SK-N-SH (cell line): ENCODE results near the gene DNMBP. TPM values are rescaled to one million over a fixed set of nuclear protein-coding genes. Genes with fewer than 3 reads are reported as not detected.
A peak's percentile ranks its signal among the peaks of the same experiment; 100 is the strongest.

Source experiments
- CTCF ChIA-PET: fragments of 300-600, 350-600 bp; formaldehyde crosslinking; extraction: SDS; loops from one replicate; lab custom pipeline; 2021; lab: Yijun Ruan, JAX
- POLR2A ChIA-PET: fragments of 350-600 bp; sonication (Branson Sonifier 250); formaldehyde crosslinking; extraction: SDS; loops from one replicate; lab custom pipeline; 2020; ENCODE audit warnings: antibody characterized with exemption, inconsistent platforms; lab: Yijun Ruan, JAX
- DNase-seq: peaks from one replicate; pipeline ENCODE4 v3.0.0; 2012
- H2AFZ ChIP-seq: fragments of 200-600 bp; sonication (generic); 2 replicates; pipeline ENCODE4 v1.8.1; 2016; ENCODE audit warnings: antibody characterized with exemption, mild to moderate bottlenecking, low read depth
- H3F3A ChIP-seq: fragments of 200-600 bp; sonication (generic); replicated peaks from 2 replicates; pipeline ENCODE3; 2016; ENCODE audit warnings: antibody characterized with exemption, mild to moderate bottlenecking; ENCODE audit not compliant: insufficient read depth
- H3K27ac ChIP-seq, 2 experiments: fragments of 200-500 bp in 1 of 2; fragments of 200-600 bp in 1 of 2; sonication (Bioruptor generic) in 1 of 2; sonication (generic), shearing (Covaris generic) in 1 of 2; 2 replicates each; pipeline versions ENCODE4 v1.5.1 to v1.6.1; 2014 to 2016; ENCODE audit warnings: low read depth in 2 of 2, inconsistent platforms in 1 of 2, low read length in 1 of 2, mild to moderate bottlenecking in 1 of 2, mixed read lengths in 1 of 2
- H3K27me3 ChIP-seq: fragments of 200-600 bp; sonication (generic), shearing (Covaris generic); 2 replicates; pipeline ENCODE4 v1.6.1; 2016; ENCODE audit warnings: mixed run types; ENCODE audit not compliant: insufficient read depth
- H3K36me3 ChIP-seq, 2 experiments: fragments of 200-500 bp in 1 of 2; fragments of 200-600 bp in 1 of 2; sonication (Bioruptor generic) in 1 of 2; sonication (generic) in 1 of 2; replicated peaks in 1 of 2; 2 replicates each; pipeline versions ENCODE3 to v1.5.1; 2014 to 2016; ENCODE audit warnings: low read length in 1 of 2, mild to moderate bottlenecking in 1 of 2; ENCODE audit not compliant: insufficient read depth in 2 of 2, control insufficient read depth in 1 of 2
- H3K4me1 ChIP-seq, 2 experiments: fragments of 200-500 bp in 1 of 2; fragments of 200-600 bp in 1 of 2; sonication (Bioruptor generic) in 1 of 2; sonication (generic), shearing (Covaris generic) in 1 of 2; 2 replicates each; pipeline versions ENCODE4 v1.5.1 to v1.6.1; 2014 to 2016; ENCODE audit warnings: low read depth in 1 of 2, low read length in 1 of 2, mixed run types in 1 of 2; ENCODE audit not compliant: insufficient read depth in 2 of 2, control insufficient read depth in 1 of 2
- H3K4me2 ChIP-seq: fragments of 200-600 bp; sonication (generic), shearing (Covaris generic); 2 replicates; pipeline ENCODE4 v1.6.1; 2017; ENCODE audit warnings: mixed run types
- H3K4me3 ChIP-seq, 2 experiments: fragments of 200-500 bp in 1 of 2; fragments of 200-600 bp in 1 of 2; sonication (Bioruptor generic) in 1 of 2; sonication (generic), shearing (Covaris generic) in 1 of 2; 2 replicates each; pipeline versions ENCODE4 v1.5.1 to v1.8.1; 2014 to 2016; ENCODE audit warnings: low read depth in 2 of 2, inconsistent platforms in 1 of 2, low read length in 1 of 2, mild to moderate bottlenecking in 1 of 2, mixed read lengths in 1 of 2, moderate library complexity in 1 of 2
- H3K79me2 ChIP-seq: fragments of 200-600 bp; sonication (generic); 2 replicates; pipeline ENCODE4 v1.8.1; 2017; ENCODE audit warnings: mild to moderate bottlenecking; ENCODE audit not compliant: insufficient read depth
- H3K9ac ChIP-seq: fragments of 200-600 bp; sonication (generic); 2 replicates; pipeline ENCODE4 v1.6.1; 2017; ENCODE audit warnings: mixed run types
- H3K9me2 ChIP-seq: fragments of 200-600 bp; sonication (generic); 2 replicates; pipeline ENCODE4 v1.6.1; 2017; ENCODE audit warnings: mixed run types
- H3K9me3 ChIP-seq: fragments of 200-600 bp; sonication (generic); 2 replicates; pipeline ENCODE4 v1.6.1; 2017; ENCODE audit warnings: mixed run types, mild to moderate bottlenecking, moderate library complexity
- H4K20me1 ChIP-seq: fragments of 200-600 bp; sonication (generic); 2 replicates; pipeline ENCODE4 v1.6.1; 2017; ENCODE audit warnings: mild to moderate bottlenecking, mixed run types; ENCODE audit not compliant: insufficient read depth
- EP300 ChIP-seq, 2 experiments: IDR thresholded peaks; 2 replicates each; pipeline versions ENCODE4 v1.4.0 to v1.6.1; 2012; ENCODE audit warnings: borderline replicate concordance in 1 of 2, low read depth in 1 of 2, low read length in 1 of 2
- EZH2phosphoT487 ChIP-seq: fragments of 200-600 bp; sonication (generic); IDR thresholded peaks from 2 replicates; pipeline ENCODE4 v1.6.1; 2017; ENCODE audit warnings: low read depth, mixed run types, mild to moderate bottlenecking, antibody characterized with exemption, moderate library complexity, borderline replicate concordance
- FOSL2 ChIP-seq: IDR thresholded peaks from 2 replicates; pipeline ENCODE4 v1.4.0; 2012; ENCODE audit warnings: low read depth, mild to moderate bottlenecking, moderate library complexity, borderline replicate concordance
- GATA2 ChIP-seq: sonication (generic); formaldehyde crosslinking; IDR thresholded peaks from 2 replicates; pipeline ENCODE4 v1.5.0; 2020; ENCODE audit warnings: mild to moderate bottlenecking, missing genetic modification reagents
- JUND ChIP-seq: IDR thresholded peaks from 2 replicates; pipeline ENCODE4 v1.4.0; 2012
- RAD21 ChIP-seq: IDR thresholded peaks from 2 replicates; pipeline ENCODE4 v1.6.1; 2012; ENCODE audit warnings: mild to moderate bottlenecking, low read length
- RCOR1 ChIP-seq: fragments of 150-350 bp; IDR thresholded peaks from 2 replicates; pipeline ENCODE4 v1.6.1; 2017; ENCODE audit warnings: antibody characterized with exemption, low read length
- RFX5 ChIP-seq: IDR thresholded peaks from 2 replicates; pipeline ENCODE4 v1.6.1; 2012; ENCODE audit warnings: mild to moderate bottlenecking, improper control_type of control experiment, low read length
- SMC3 ChIP-seq: IDR thresholded peaks from 2 replicates; pipeline ENCODE4 v1.6.1; 2012; ENCODE audit warnings: low read depth, low read length, improper control_type of control experiment
- TCF12 ChIP-seq: IDR thresholded peaks from 2 replicates; pipeline ENCODE4 v1.4.0; 2012
- YY1 ChIP-seq: IDR thresholded peaks from 2 replicates; pipeline ENCODE4 v1.4.0; 2012; ENCODE audit warnings: low read depth, mild to moderate bottlenecking
- ZBTB33 ChIP-seq: IDR thresholded peaks from 2 replicates; pipeline ENCODE4 v1.4.0; 2012; ENCODE audit warnings: low read depth, borderline replicate concordance
- WGBS: methylation state at CpG from one replicate; pipeline ENCODE4 v1.1.6; 2017; ENCODE audit warnings: low lambda C conversion rate; 5-methylcytosine and 5-hydroxymethylcytosine counted together
- polyA plus RNA-seq, 3 experiments: library from polyadenylated mRNA; depleted of rRNA; stranded (reverse); fragments of >200 nt; gene quantifications; 2 replicates each; pipeline ENCODE4 v1.2.3, GENCODE V29; 2012
- TF ChIP-seq, protein P1 (sequence below): IDR thresholded peaks from 2 replicates; pipeline ENCODE4; 2012
- TF ChIP-seq, protein P2 (sequence below): IDR thresholded peaks from 2 replicates; pipeline ENCODE4 v1.4.0; 2012; ENCODE audit warnings: low read depth

DNMBP gene
- polyA plus RNA-seq, 1 of the 3 experiments (the other 2 are of a cell fraction) = 40.2 TPM

- TF ChIP-seq ZBTB33 = no peak
- no peak for TF ChIP-seq RAD21
- TF ChIP-seq EP300 (IDR thresholded peaks at IDR 0.05; ENCODE audit: borderline replicate concordance in 1 of 2, low read depth in 1 of 2, low read length in 1 of 2) = no peak
- TF ChIP-seq RFX5 = no peak
- no peak for TF ChIP-seq SMC3
- no peak for TF ChIP-seq RCOR1
Observed at GRCh38 chr10:100043796-100044195, 34.0 kb upstream of the DNMBP start (continued).

GRCh38 chr10:100043344-100043743, 33.6 kb upstream of the DNMBP start:
- H3K9me3 ChIP-seq = no peaks in the 10 kb centered on the region
- DNase-seq = no peak
- no peaks in the 10 kb centered on the region for H3K9me2 ChIP-seq
- ChIA-PET CTCF (interaction anchor here (3.9 to 5.5 kb wide), 2 partner anchors 34 to 197 kb away, joined by 21 to 53 read pairs; partner anchors contain the start of gene DNMBP), POLR2A (no interaction called here)
- H4K20me1 ChIP-seq = no peaks in the 10 kb centered on the region
- no peaks in the 10 kb centered on the region for H3K79me2 ChIP-seq
- H3F3A ChIP-seq = peaks cover 6% of the 10 kb centered on the region
- no peaks in the 10 kb centered on the region for H3K36me3 ChIP-seq
- 55% methylated on average over 2 of the region's 2 CpGs for WGBS
- no peaks in the 10 kb centered on the region for H3K27me3 ChIP-seq
- H3K4me2 ChIP-seq = no peak overlapping the region
- peak overlapping the region in 1 of 2 experiments; percentile 64; a peak in 2 of 4 replicates for H3K27ac ChIP-seq
- H3K4me3 ChIP-seq = no peak overlapping the region
- H2AFZ ChIP-seq = peak overlapping the region; percentile 56; the same call in 1 of the 2 replicates
- no peak overlapping the region for H3K9ac ChIP-seq
- peaks cover 0 to 12% of the 10 kb centered on the region in 2 experiments; a peak in 2 of 4 replicates for H3K4me1 ChIP-seq
- peak; percentile 20; the same call in 1 of the 2 replicates for TF ChIP-seq FOSL2
- no peak for TF ChIP-seq YY1
- TF ChIP-seq EZH2phosphoT487 = no peak
- no peak for TF ChIP-seq RFX5
- TF ChIP-seq TCF12 = 0 out of 2 replicates have a peak, but pooled peaks have one; percentile 36
- TF ChIP-seq, protein P1, sequence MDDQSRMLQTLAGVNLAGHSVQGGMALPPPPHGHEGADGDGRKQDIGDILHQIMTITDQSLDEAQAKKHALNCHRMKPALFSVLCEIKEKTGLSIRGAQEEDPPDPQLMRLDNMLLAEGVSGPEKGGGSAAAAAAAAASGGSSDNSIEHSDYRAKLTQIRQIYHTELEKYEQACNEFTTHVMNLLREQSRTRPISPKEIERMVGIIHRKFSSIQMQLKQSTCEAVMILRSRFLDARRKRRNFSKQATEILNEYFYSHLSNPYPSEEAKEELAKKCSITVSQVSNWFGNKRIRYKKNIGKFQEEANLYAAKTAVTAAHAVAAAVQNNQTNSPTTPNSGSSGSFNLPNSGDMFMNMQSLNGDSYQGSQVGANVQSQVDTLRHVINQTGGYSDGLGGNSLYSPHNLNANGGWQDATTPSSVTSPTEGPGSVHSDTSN = peak; percentile 68
- peak; percentile 34 for TF ChIP-seq JUND
- no peak for TF ChIP-seq GATA2 (CRISPR knock-in tag)
- TF ChIP-seq, protein P2, sequence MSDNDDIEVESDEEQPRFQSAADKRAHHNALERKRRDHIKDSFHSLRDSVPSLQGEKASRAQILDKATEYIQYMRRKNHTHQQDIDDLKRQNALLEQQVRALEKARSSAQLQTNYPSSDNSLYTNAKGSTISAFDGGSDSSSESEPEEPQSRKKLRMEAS = peak; percentile 22; the same call in 1 of the 2 replicates
